Measurements from ENCODE around the gene KHDC1.
"Not testable (repeated sequence)": the region's sequence is repeated elsewhere in the genome, so short reads cannot be mapped to it uniquely, and the experiment has no call there.

KHDC1 gene

DNA sequence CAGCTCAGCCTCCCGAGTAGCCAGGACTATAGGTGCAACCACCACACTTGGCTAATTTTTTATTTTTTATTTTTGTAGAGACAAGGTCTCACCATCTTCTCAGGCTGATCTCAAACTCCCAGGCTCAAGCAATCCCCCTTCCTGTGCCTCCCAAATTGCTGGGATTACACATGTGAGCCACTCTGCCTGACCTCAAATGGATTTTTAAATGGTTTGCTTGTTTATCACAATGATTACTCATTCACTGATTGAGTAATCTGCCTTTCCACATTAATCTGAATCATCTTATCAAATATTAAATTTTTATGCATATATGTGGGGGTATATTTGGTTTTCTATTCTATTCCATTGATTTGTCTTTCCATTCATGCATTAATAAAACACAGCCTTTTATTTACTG, 28.3 kb downstream of the KHDC1 start:
- Histone ChIP-seq H3K4me3 (ENCODE audit: low read length) (no peak overlapping the region), H3K27me3 (ENCODE audit: low read depth, low read length) (no peaks in the 10 kb centered on the region), H2AFZ (ENCODE audit: low read depth, low read length) (no peak overlapping the region), H4K20me1 (ENCODE audit: insufficient read depth, low read length) (no peaks in the 10 kb centered on the region), H3K9ac (ENCODE audit: low read length) (no peak overlapping the region), H3K79me2 (ENCODE audit: low read length) (no peaks in the 10 kb centered on the region), H3K9me3 (ENCODE audit: insufficient read depth, low read length) (no peaks in the 10 kb centered on the region), H3K27ac (ENCODE audit: low read length) (no peak overlapping the region), H3K4me1 (ENCODE audit: low read length) (peaks cover 5% of the 10 kb centered on the region), H3K36me3 (replicated peaks; ENCODE audit: low read depth, low read length) (no peaks in the 10 kb centered on the region), H3K4me2 (ENCODE audit: low read length) (no peak overlapping the region)
- TF ChIP-seq, protein P1, sequence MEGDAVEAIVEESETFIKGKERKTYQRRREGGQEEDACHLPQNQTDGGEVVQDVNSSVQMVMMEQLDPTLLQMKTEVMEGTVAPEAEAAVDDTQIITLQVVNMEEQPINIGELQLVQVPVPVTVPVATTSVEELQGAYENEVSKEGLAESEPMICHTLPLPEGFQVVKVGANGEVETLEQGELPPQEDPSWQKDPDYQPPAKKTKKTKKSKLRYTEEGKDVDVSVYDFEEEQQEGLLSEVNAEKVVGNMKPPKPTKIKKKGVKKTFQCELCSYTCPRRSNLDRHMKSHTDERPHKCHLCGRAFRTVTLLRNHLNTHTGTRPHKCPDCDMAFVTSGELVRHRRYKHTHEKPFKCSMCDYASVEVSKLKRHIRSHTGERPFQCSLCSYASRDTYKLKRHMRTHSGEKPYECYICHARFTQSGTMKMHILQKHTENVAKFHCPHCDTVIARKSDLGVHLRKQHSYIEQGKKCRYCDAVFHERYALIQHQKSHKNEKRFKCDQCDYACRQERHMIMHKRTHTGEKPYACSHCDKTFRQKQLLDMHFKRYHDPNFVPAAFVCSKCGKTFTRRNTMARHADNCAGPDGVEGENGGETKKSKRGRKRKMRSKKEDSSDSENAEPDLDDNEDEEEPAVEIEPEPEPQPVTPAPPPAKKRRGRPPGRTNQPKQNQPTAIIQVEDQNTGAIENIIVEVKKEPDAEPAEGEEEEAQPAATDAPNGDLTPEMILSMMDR (IDR thresholded peaks at IDR 0.05; ENCODE audit: low read depth, low read length) = no peak
- no peak for TF ChIP-seq EZH2phosphoT487 (IDR thresholded peaks at IDR 0.05; ENCODE audit: low read depth)

DNA sequence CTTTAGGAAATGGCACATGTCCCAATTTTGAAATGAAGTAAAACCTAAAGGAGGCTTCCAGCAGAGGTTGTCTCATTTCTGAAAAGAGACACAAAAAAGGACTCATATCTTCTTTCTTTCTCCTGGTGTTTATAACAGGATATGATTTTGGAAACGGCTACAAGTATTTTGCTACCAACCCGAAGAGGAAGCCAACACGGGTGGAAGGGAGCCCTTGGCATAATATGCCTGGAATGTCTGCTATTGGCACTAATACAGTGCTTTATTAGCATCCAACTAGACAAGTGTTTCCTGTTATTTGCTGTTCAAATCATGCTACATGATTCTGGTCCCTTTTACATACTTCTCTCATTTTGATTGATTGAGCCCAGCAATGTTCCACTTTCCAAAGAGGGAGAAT, 29.0 kb downstream of the KHDC1 start:
- not testable (repeated sequence) for H2AFZ ChIP-seq (ENCODE audit: low read depth, low read length); H3K36me3 ChIP-seq (replicated peaks; ENCODE audit: low read depth, low read length); H3K4me1 ChIP-seq (ENCODE audit: low read length); H3K4me2 ChIP-seq (ENCODE audit: low read length); H3K27ac ChIP-seq (ENCODE audit: low read length); H4K20me1 ChIP-seq (ENCODE audit: insufficient read depth, low read length); H3K27me3 ChIP-seq (ENCODE audit: low read depth, low read length); H3K79me2 ChIP-seq (ENCODE audit: low read length); H3K9ac ChIP-seq (ENCODE audit: low read length); H3K4me3 ChIP-seq (ENCODE audit: low read length); H3K9me3 ChIP-seq (ENCODE audit: insufficient read depth, low read length)

DNA sequence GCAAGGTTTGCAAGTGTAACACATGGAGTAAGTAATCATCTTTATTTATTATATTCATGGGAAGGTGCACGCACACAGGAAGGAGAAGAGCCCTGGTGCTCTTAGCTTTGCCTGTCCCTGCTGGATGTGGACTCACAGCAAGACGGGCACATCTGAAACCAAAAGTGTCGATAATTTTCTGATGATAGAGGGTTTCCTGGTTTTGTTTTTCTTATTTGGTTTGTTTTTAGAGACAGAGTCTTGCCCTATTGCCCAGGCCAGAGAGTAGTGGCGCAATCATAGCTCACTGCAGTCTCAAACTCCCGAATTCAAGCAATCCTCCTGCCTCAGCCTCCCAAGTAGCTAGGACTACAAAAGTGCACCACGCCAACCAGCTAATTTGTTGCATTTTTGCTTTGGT, 29.9 kb downstream of the KHDC1 start:
- Histone ChIP-seq H3K9me3 (ENCODE audit: insufficient read depth, low read length) (no peaks in the 10 kb centered on the region), H2AFZ (ENCODE audit: low read depth, low read length) (no peak overlapping the region), H3K4me2 (ENCODE audit: low read length) (no peak overlapping the region), H3K79me2 (ENCODE audit: low read length) (no peaks in the 10 kb centered on the region), H3K9ac (ENCODE audit: low read length) (no peak overlapping the region), H3K36me3 (replicated peaks; ENCODE audit: low read depth, low read length) (no peaks in the 10 kb centered on the region), H4K20me1 (ENCODE audit: insufficient read depth, low read length) (no peaks in the 10 kb centered on the region), H3K27me3 (ENCODE audit: low read depth, low read length) (no peaks in the 10 kb centered on the region), H3K4me3 (ENCODE audit: low read length) (no peak overlapping the region), H3K4me1 (ENCODE audit: low read length) (peaks cover 5% of the 10 kb centered on the region), H3K27ac (ENCODE audit: low read length) (no peak overlapping the region)
- TF ChIP-seq, protein P1 (IDR thresholded peaks at IDR 0.05; ENCODE audit: low read depth, low read length) = no peak
- no peak for TF ChIP-seq EZH2phosphoT487 (IDR thresholded peaks at IDR 0.05; ENCODE audit: low read depth)

DNA sequence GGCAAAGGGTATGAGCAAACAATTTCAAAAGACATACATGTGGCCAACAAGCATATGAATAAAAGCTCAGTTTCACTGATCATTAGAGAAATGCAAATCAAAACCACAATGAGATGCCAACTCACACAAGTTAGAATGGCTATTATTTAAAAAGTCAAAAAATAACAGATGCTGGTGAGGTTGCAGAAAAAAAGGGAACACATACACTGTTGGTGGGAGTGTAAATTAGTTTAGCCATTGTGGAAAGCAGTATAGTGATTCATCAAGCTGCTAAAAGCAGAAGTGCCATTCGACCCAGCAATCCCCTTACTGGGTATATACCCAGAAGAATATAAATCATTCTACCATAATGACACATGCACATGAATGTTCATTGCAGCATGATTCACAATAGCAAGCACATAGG, 31.0 kb downstream of the KHDC1 start:
- TF ChIP-seq, protein P1 (IDR thresholded peaks at IDR 0.05; ENCODE audit: low read depth, low read length) = no peak
- TF ChIP-seq EZH2phosphoT487 (IDR thresholded peaks at IDR 0.05; ENCODE audit: low read depth) = no peak
- no peak overlapping the region for H3K9ac ChIP-seq (ENCODE audit: low read length)
- no peak overlapping the region for H3K27ac ChIP-seq (ENCODE audit: low read length)
- H3K27me3 ChIP-seq (ENCODE audit: low read depth, low read length) = no peaks in the 10 kb centered on the region
- H4K20me1 ChIP-seq (ENCODE audit: insufficient read depth, low read length) = no peaks in the 10 kb centered on the region
- no peaks in the 10 kb centered on the region for H3K36me3 ChIP-seq (replicated peaks; ENCODE audit: low read depth, low read length)
- H2AFZ ChIP-seq (ENCODE audit: low read depth, low read length) = no peak overlapping the region
- H3K4me3 ChIP-seq (ENCODE audit: low read length) = no peak overlapping the region
- peaks cover 5% of the 10 kb centered on the region for H3K4me1 ChIP-seq (ENCODE audit: low read length)
- no peak overlapping the region for H3K4me2 ChIP-seq (ENCODE audit: low read length)
- no peaks in the 10 kb centered on the region for H3K79me2 ChIP-seq (ENCODE audit: low read length)
- H3K9me3 ChIP-seq (ENCODE audit: insufficient read depth, low read length) = no peaks in the 10 kb centered on the region
